GM23338 (cell line): Measurements from ENCODE around the gene MFNG. TPM values are rescaled to one million over a fixed set of nuclear protein-coding genes. Genes with fewer than 3 reads are reported as not detected.

Source experiments
- ATAC-seq: fragments of 200-7000 bp; cut with Tn5 transposase; 3 replicates; pipeline ENCODE4 v1.9.1; 2020
- DNase-seq: peaks from one replicate; pipeline ENCODE4 v3.0.0-alpha.2; 2015; ENCODE audit warnings: low spot score
- H2AFZ ChIP-seq: fragments of 200-600 bp; sonication (generic); 2 replicates; pipeline ENCODE4 v1.8.0; 2016; ENCODE audit warnings: antibody characterized with exemption, mild to moderate bottlenecking, moderate library complexity
- H3F3A ChIP-seq: fragments of 200-600 bp; sonication (generic); replicated peaks from 2 replicates; pipeline ENCODE4 v1.8.0; 2017; ENCODE audit warnings: antibody characterized with exemption, mixed run types, low read depth
- H3K27ac ChIP-seq: fragments of 200-600 bp; sonication (generic); 2 replicates; pipeline ENCODE4 v1.6.1; 2016; ENCODE audit warnings: low read depth
- H3K27me3 ChIP-seq: fragments of 200-600 bp; sonication (generic); 2 replicates; pipeline ENCODE4 v1.8.0; 2016; ENCODE audit warnings: mild to moderate bottlenecking, mixed run types, moderate library complexity; ENCODE audit not compliant: insufficient read depth
- H3K36me3 ChIP-seq: fragments of 200-600 bp; sonication (generic); 2 replicates; pipeline ENCODE4 v1.8.0; 2016; ENCODE audit warnings: mild to moderate bottlenecking; ENCODE audit not compliant: insufficient read depth
- H3K4me1 ChIP-seq: fragments of 200-600 bp; sonication (generic); 2 replicates; pipeline ENCODE4 v1.8.0; 2016; ENCODE audit warnings: mild to moderate bottlenecking, moderate library complexity; ENCODE audit not compliant: insufficient read depth
- H3K4me2 ChIP-seq: fragments of 200-600 bp; sonication (generic); 2 replicates; pipeline ENCODE4 v1.7.1; 2017; ENCODE audit warnings: mixed run types
- H3K4me3 ChIP-seq: fragments of 200-600 bp; sonication (generic); 2 replicates; pipeline ENCODE4 v1.6.1; 2016; ENCODE audit warnings: mixed run types
- H3K79me2 ChIP-seq: fragments of 200-600 bp; sonication (generic); replicated peaks from 2 replicates; pipeline ENCODE4 v1.8.0; 2017; ENCODE audit warnings: mild to moderate bottlenecking; ENCODE audit not compliant: insufficient read depth
- H3K9me2 ChIP-seq: fragments of 200-600 bp; sonication (generic); 2 replicates; pipeline ENCODE4 v1.8.0; 2017; ENCODE audit not compliant: insufficient read depth
- H4K20me1 ChIP-seq: fragments of 200-600 bp; sonication (generic); replicated peaks from 2 replicates; pipeline ENCODE4 v1.8.0; 2017; ENCODE audit warnings: mild to moderate bottlenecking; ENCODE audit not compliant: insufficient read depth
- H3K27ac Mint-ChIP-seq: 2 replicates; pipeline ENCODE4 v1.8.0; 2020; ENCODE audit warnings: inconsistent platforms, mild to moderate bottlenecking, moderate library complexity, mixed read lengths
- H3K27me3 Mint-ChIP-seq: 3 replicates; pipeline ENCODE4 v1.8.0; 2022; ENCODE audit warnings: low read depth, mild to moderate bottlenecking, moderate library complexity, mixed read lengths, inconsistent platforms; ENCODE audit not compliant: insufficient read depth, poor library complexity
- H3K36me3 Mint-ChIP-seq: 3 replicates; pipeline ENCODE4 v1.8.0; 2021; ENCODE audit warnings: low read depth, mild to moderate bottlenecking, inconsistent platforms, moderate library complexity, mixed read lengths
- H3K4me1 Mint-ChIP-seq: 3 replicates; pipeline ENCODE4 v1.8.0; 2020; ENCODE audit warnings: mild to moderate bottlenecking, inconsistent platforms, mixed read lengths
- H3K4me3 Mint-ChIP-seq: 3 replicates; pipeline ENCODE4 v1.8.0; 2021; ENCODE audit warnings: moderate library complexity, mild to moderate bottlenecking, inconsistent platforms, mixed read lengths
- H3K9me3 Mint-ChIP-seq: 3 replicates; pipeline ENCODE4 v1.8.0; 2020; ENCODE audit warnings: moderate library complexity, mild to moderate bottlenecking, inconsistent platforms, mixed read lengths
- CREB1 ChIP-seq: fragments of 250-450 bp; sonication (Bioruptor Pico); IDR thresholded peaks from 2 replicates; pipeline ENCODE4 v1.5.0; 2020; ENCODE audit warnings: low read depth, mild to moderate bottlenecking, moderate library complexity
- EZH2 ChIP-seq: fragments of 200-600 bp; sonication (generic); IDR thresholded peaks from one replicate; pipeline ENCODE4 v1.8.0; 2017; ENCODE audit warnings: antibody characterized with exemption, mild to moderate bottlenecking, low read depth; ENCODE audit not compliant: unreplicated experiment
- EZH2phosphoT487 ChIP-seq: fragments of 200-600 bp; sonication (generic); IDR thresholded peaks from one replicate; pipeline ENCODE4 v1.8.1; 2018; ENCODE audit warnings: antibody characterized with exemption; ENCODE audit not compliant: unreplicated experiment
- JUNB ChIP-seq: IDR thresholded peaks from one replicate; pipeline ENCODE4 v1.6.1; 2016; ENCODE audit warnings: antibody characterized with exemption; ENCODE audit not compliant: unreplicated experiment
- NANOG ChIP-seq: IDR thresholded peaks from 2 replicates; pipeline ENCODE4 v1.6.1; 2016; ENCODE audit warnings: antibody characterized with exemption, borderline replicate concordance
- POLR2AphosphoS5 ChIP-seq: IDR thresholded peaks from 2 replicates; pipeline ENCODE4 v1.6.1; 2016; ENCODE audit warnings: antibody characterized with exemption, low read depth
- REST ChIP-seq: IDR thresholded peaks from one replicate; pipeline ENCODE4 v1.6.1; 2018; ENCODE audit warnings: antibody characterized with exemption; ENCODE audit not compliant: unreplicated experiment
- STAT1 ChIP-seq: IDR thresholded peaks from one replicate; pipeline ENCODE4 v1.6.1; 2016; ENCODE audit warnings: antibody characterized with exemption; ENCODE audit not compliant: unreplicated experiment
- ZNF114 ChIP-seq: fragments of 250-450 bp; sonication (Bioruptor Pico); IDR thresholded peaks from 2 replicates; pipeline ENCODE4 v1.5.0; 2020; ENCODE audit warnings: mild to moderate bottlenecking, moderate library complexity
- ZNF331 ChIP-seq: fragments of 250-450 bp; sonication (Bioruptor Pico); IDR thresholded peaks from 2 replicates; pipeline ENCODE4 v1.5.0; 2020; ENCODE audit warnings: low read depth, mild to moderate bottlenecking, moderate library complexity
- polyA plus RNA-seq: library from polyadenylated mRNA; unstranded; fragments of >200 nt; fragmentation: Nextera tagmentation; extraction: Ambion mirVana; gene quantifications from 2 replicates; pipeline ENCODE4 v1.2.1, GENCODE V29; 2016
- total RNA-seq: library from RNA; depleted of rRNA; stranded (reverse); fragments of >200 nt; shearing (Covaris generic); gene quantifications from 2 replicates; pipeline ENCODE4 v1.2.3, GENCODE V29; 2014
- TF ChIP-seq, protein P1 (sequence below): fragments of 250-450 bp; sonication (Bioruptor Pico); IDR thresholded peaks from 2 replicates; pipeline ENCODE4 v1.5.0; 2020; ENCODE audit warnings: mild to moderate bottlenecking, moderate library complexity
- TF ChIP-seq, protein P2 (sequence below), 2 experiments: fragments of 200-600 bp in 1 of 2; sonication (generic) in 1 of 2; conservative IDR thresholded peaks; 2 replicates each; pipeline versions ENCODE4 v1.5.1 to v1.6.1; 2016 to 2017; ENCODE audit warnings: antibody characterized with exemption in 2 of 2, low read depth in 2 of 2, mild to moderate bottlenecking in 2 of 2, moderate library complexity in 1 of 2
- TF ChIP-seq, protein P3 (sequence below): IDR thresholded peaks from 2 replicates; pipeline ENCODE4 v1.6.1; 2016; ENCODE audit warnings: antibody characterized with exemption

The MFNG gene
- total and polyA plus RNA-seq, 2 experiments from 2014 or later = 1.4 to 1.9 TPM

GRCh38 chr22:37479196-37479595 is 7.0 kb downstream of the MFNG start:
- H3K9me3 Mint-ChIP-seq = no peaks in the 10 kb centered on the region
- Histone ChIP-seq H3F3A (no peaks in the 10 kb centered on the region), H3K79me2 (no peaks in the 10 kb centered on the region), H3K36me3 (no peaks in the 10 kb centered on the region), H3K4me3 (no peak overlapping the region), H3K4me1 (0 out of 2 replicates have a peak, but pooled peaks cover 4% of the 10 kb centered on the region), H3K27me3 (no peaks in the 10 kb centered on the region), H3K4me2 (no peak overlapping the region), H2AFZ (no peak overlapping the region), H3K9me2 (no peaks in the 10 kb centered on the region), H3K27ac (no peak overlapping the region), H4K20me1 (no peaks in the 10 kb centered on the region)
- peaks cover 13% of the 10 kb centered on the region for H3K27me3 Mint-ChIP-seq
- H3K4me3 Mint-ChIP-seq = no peak overlapping the region
- H3K27ac Mint-ChIP-seq = no peak overlapping the region
- no peaks in the 10 kb centered on the region for H3K36me3 Mint-ChIP-seq
- TF ChIP-seq, protein P1, sequence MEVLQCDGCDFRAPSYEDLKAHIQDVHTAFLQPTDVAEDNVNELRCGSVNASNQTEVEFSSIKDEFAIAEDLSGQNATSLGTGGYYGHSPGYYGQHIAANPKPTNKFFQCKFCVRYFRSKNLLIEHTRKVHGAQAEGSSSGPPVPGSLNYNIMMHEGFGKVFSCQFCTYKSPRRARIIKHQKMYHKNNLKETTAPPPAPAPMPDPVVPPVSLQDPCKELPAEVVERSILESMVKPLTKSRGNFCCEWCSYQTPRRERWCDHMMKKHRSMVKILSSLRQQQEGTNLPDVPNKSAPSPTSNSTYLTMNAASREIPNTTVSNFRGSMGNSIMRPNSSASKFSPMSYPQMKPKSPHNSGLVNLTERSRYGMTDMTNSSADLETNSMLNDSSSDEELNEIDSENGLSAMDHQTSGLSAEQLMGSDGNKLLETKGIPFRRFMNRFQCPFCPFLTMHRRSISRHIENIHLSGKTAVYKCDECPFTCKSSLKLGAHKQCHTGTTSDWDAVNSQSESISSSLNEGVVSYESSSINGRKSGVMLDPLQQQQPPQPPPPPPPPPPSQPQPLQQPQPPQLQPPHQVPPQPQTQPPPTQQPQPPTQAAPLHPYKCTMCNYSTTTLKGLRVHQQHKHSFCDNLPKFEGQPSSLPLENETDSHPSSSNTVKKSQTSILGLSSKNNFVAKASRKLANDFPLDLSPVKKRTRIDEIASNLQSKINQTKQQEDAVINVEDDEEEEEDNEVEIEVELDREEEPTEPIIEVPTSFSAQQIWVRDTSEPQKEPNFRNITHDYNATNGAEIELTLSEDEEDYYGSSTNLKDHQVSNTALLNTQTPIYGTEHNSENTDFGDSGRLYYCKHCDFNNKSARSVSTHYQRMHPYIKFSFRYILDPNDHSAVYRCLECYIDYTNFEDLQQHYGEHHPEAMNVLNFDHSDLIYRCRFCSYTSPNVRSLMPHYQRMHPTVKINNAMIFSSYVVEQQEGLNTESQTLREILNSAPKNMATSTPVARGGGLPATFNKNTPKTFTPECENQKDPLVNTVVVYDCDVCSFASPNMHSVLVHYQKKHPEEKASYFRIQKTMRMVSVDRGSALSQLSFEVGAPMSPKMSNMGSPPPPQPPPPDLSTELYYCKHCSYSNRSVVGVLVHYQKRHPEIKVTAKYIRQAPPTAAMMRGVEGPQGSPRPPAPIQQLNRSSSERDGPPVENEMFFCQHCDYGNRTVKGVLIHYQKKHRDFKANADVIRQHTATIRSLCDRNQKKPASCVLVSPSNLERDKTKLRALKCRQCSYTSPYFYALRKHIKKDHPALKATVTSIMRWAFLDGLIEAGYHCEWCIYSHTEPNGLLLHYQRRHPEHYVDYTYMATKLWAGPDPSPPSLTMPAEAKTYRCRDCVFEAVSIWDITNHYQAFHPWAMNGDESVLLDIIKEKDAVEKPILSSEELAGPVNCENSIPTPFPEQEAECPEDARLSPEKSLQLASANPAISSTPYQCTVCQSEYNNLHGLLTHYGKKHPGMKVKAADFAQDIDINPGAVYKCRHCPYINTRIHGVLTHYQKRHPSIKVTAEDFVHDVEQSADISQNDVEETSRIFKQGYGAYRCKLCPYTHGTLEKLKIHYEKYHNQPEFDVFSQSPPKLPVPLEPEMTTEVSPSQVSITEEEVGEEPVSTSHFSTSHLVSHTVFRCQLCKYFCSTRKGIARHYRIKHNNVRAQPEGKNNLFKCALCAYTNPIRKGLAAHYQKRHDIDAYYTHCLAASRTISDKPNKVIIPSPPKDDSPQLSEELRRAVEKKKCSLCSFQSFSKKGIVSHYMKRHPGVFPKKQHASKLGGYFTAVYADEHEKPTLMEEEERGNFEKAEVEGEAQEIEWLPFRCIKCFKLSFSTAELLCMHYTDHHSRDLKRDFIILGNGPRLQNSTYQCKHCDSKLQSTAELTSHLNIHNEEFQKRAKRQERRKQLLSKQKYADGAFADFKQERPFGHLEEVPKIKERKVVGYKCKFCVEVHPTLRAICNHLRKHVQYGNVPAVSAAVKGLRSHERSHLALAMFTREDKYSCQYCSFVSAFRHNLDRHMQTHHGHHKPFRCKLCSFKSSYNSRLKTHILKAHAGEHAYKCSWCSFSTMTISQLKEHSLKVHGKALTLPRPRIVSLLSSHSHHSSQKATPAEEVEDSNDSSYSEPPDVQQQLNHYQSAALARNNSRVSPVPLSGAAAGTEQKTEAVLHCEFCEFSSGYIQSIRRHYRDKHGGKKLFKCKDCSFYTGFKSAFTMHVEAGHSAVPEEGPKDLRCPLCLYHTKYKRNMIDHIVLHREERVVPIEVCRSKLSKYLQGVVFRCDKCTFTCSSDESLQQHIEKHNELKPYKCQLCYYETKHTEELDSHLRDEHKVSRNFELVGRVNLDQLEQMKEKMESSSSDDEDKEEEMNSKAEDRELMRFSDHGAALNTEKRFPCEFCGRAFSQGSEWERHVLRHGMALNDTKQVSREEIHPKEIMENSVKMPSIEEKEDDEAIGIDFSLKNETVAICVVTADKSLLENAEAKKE (CRISPR knock-in tag) = no peak
- TF ChIP-seq REST = no peak
- TF ChIP-seq NANOG = no peak
- TF ChIP-seq ZNF114 = no peak
- TF ChIP-seq STAT1 = no peak
- TF ChIP-seq, protein P2, sequence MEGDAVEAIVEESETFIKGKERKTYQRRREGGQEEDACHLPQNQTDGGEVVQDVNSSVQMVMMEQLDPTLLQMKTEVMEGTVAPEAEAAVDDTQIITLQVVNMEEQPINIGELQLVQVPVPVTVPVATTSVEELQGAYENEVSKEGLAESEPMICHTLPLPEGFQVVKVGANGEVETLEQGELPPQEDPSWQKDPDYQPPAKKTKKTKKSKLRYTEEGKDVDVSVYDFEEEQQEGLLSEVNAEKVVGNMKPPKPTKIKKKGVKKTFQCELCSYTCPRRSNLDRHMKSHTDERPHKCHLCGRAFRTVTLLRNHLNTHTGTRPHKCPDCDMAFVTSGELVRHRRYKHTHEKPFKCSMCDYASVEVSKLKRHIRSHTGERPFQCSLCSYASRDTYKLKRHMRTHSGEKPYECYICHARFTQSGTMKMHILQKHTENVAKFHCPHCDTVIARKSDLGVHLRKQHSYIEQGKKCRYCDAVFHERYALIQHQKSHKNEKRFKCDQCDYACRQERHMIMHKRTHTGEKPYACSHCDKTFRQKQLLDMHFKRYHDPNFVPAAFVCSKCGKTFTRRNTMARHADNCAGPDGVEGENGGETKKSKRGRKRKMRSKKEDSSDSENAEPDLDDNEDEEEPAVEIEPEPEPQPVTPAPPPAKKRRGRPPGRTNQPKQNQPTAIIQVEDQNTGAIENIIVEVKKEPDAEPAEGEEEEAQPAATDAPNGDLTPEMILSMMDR (conservative IDR thresholded peaks at IDR 0.05; ENCODE audit: low read depth in 2 of 2) = no peak
- TF ChIP-seq CREB1 (CRISPR knock-in tag) = no peak
- TF ChIP-seq EZH2 = no peak
- TF ChIP-seq EZH2phosphoT487 = no peak
- TF ChIP-seq JUNB = no peak
- no peak for TF ChIP-seq POLR2AphosphoS5
- TF ChIP-seq ZNF331 (CRISPR knock-in tag) = no peak
- TF ChIP-seq, protein P3, sequence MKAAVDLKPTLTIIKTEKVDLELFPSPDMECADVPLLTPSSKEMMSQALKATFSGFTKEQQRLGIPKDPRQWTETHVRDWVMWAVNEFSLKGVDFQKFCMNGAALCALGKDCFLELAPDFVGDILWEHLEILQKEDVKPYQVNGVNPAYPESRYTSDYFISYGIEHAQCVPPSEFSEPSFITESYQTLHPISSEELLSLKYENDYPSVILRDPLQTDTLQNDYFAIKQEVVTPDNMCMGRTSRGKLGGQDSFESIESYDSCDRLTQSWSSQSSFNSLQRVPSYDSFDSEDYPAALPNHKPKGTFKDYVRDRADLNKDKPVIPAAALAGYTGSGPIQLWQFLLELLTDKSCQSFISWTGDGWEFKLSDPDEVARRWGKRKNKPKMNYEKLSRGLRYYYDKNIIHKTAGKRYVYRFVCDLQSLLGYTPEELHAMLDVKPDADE = no peak
- H3K4me1 Mint-ChIP-seq = peaks cover 12% of the 10 kb centered on the region
- no peak for ATAC-seq
- no peak for DNase-seq
